Measurements from ENCODE around the gene VPS13D. TPM values are rescaled to one million over a fixed set of nuclear protein-coding genes. Genes with fewer than 3 reads are reported as not detected.
A peak's percentile ranks its signal among the peaks of the same experiment; 100 is the strongest.

Gene VPS13D
- total RNA-seq, 4 donors from 2014 or later = 33.2 to 115 (median 56.5) TPM

GRCh38 chr1:12552111-12552888 lies 322.5 kb downstream of the VPS13D start:
- DNase-seq = no peak
- Histone ChIP-seq H3K4me3 (no peak overlapping the region), H3K27me3 (no peaks in the 10 kb centered on the region), H3K4me1 (peaks cover 10 to 11% of the 10 kb centered on the region in 2 donors), H3K36me3 (no peaks in the 10 kb centered on the region), H3K27ac (peak overlapping the region; percentile 33 to 60), H3K9me3 (no peaks in the 10 kb centered on the region)
- TF ChIP-seq POLR2A (IDR thresholded peaks at IDR 0.05) (no peak), CTCF (IDR thresholded peaks at IDR 0.05) (no peak)
- intact Hi-C loops (cut with DNase I; ENCODE audit: low total_unique reads) = no loop called here

- no peak for DNase-seq
- H3K36me3 ChIP-seq = no peaks in the 10 kb centered on the region
- H3K27me3 ChIP-seq = no peaks in the 10 kb centered on the region
- intact Hi-C loops (cut with DNase I; ENCODE audit: low total_unique reads) = no loop called here
- peaks cover 10 to 11% of the 10 kb centered on the region in 2 donors for H3K4me1 ChIP-seq
- H3K27ac ChIP-seq = peak overlapping the region; percentile 46 to 60
- TF ChIP-seq POLR2A (IDR thresholded peaks at IDR 0.05) (no peak), CTCF (IDR thresholded peaks at IDR 0.05) (no peak)
- H3K9me3 ChIP-seq = no peaks in the 10 kb centered on the region
- H3K4me3 ChIP-seq = no peak overlapping the region
These were observed 323.4 kb downstream of the VPS13D start for GRCh38 chr1:12552951-12553921.

- no peaks in the 10 kb centered on the region for H3K9me3 ChIP-seq
These were observed 324.1 kb downstream of the VPS13D start for GRCh38 chr1:12553963-12554362.

GRCh38 chr1:12554521-12555305 lies 324.9 kb downstream of the VPS13D start:
- no peak for DNase-seq

More at GRCh38 chr1:12553963-12554362, 324.1 kb downstream of the VPS13D start:
- Histone ChIP-seq H3K4me3 (no peak overlapping the region), H3K36me3 (no peaks in the 10 kb centered on the region), H3K27ac (peak overlapping the region; percentile 60 to 98), H3K4me1 (peaks cover 5 to 10% of the 10 kb centered on the region in 2 donors), H3K27me3 (no peaks in the 10 kb centered on the region)
- intact Hi-C loops (cut with DNase I; ENCODE audit: low total_unique reads) = no loop called here
- no peak for TF ChIP-seq CTCF (IDR thresholded peaks at IDR 0.05)
- TF ChIP-seq POLR2A (IDR thresholded peaks at IDR 0.05) = no peak
- DNase-seq = no peak

More at GRCh38 chr1:12554521-12555305, 324.9 kb downstream of the VPS13D start:
- no peak overlapping the region for H3K4me3 ChIP-seq
- H3K27me3 ChIP-seq = no peaks in the 10 kb centered on the region
- peaks cover 5% of the 10 kb centered on the region in 2 donors for H3K4me1 ChIP-seq
- TF ChIP-seq CTCF (IDR thresholded peaks at IDR 0.05) (no peak), POLR2A (IDR thresholded peaks at IDR 0.05) (no peak)
- no peaks in the 10 kb centered on the region for H3K36me3 ChIP-seq
- H3K9me3 ChIP-seq = no peaks in the 10 kb centered on the region
- intact Hi-C loops (cut with DNase I; ENCODE audit: low total_unique reads) = no loop called here
- H3K27ac ChIP-seq = peak overlapping the region; percentile 82 to 98

All from uterus (tissue), 4 donors.